H1 (cell line): ENCODE measurements around the gene SAFB2.

Experiments used
- GABPA ChIP-seq: IDR thresholded peaks from 2 replicates; pipeline ENCODE4 v1.6.1; 2011; ENCODE audit warnings: mild to moderate bottlenecking, low read length, moderate library complexity, borderline replicate concordance; ENCODE audit not compliant: insufficient read depth
- JUN ChIP-seq: IDR thresholded peaks from 2 replicates; pipeline ENCODE4 v1.6.1; 2011; ENCODE audit warnings: low read depth, mild to moderate bottlenecking, improper control_type of control experiment, low read length
- KDM1A ChIP-seq: fragments of 200-600, 300-600 bp; sonication (generic); IDR thresholded peaks from 2 replicates; pipeline ENCODE4 v1.7.1; 2016; ENCODE audit warnings: mild to moderate bottlenecking, low read length, borderline replicate concordance
- PHF8 ChIP-seq: fragments of 200-600 bp; sonication (generic); conservative IDR thresholded peaks from 2 replicates; pipeline ENCODE4 v1.7.1; 2012; ENCODE audit warnings: low read depth, mild to moderate bottlenecking, inconsistent platforms, low read length, moderate library complexity
- POLR2A ChIP-seq, 2 experiments: IDR thresholded peaks; 1 replicate in 1 of 2; 2 replicates in 1 of 2; pipeline ENCODE4 v1.6.1; 2011; ENCODE audit warnings: low read depth in 2 of 2, low read length in 2 of 2, mild to moderate bottlenecking in 2 of 2; ENCODE audit errors: control extremely low read depth in 1 of 2
- POLR2AphosphoS5 ChIP-seq: IDR thresholded peaks from 2 replicates; pipeline ENCODE4 v1.6.1; 2011; ENCODE audit warnings: low read depth, low read length
- TF ChIP-seq, protein P1 (sequence below), 3 experiments: IDR thresholded peaks; 1 replicate in 2 of 3; 2 replicates in 1 of 3; pipeline versions ENCODE4 v1.5.1 to v1.6.1; 2011; ENCODE audit warnings: low read length in 3 of 3, mild to moderate bottlenecking in 3 of 3, inconsistent platforms in 2 of 3, low read depth in 1 of 3, moderate library complexity in 1 of 3; ENCODE audit not compliant: insufficient read depth in 1 of 3; ENCODE audit errors: control extremely low read depth in 1 of 3

GRCh38 chr19:5600797-5601196 is 21.8 kb downstream of the SAFB2 start:
- no peak for TF ChIP-seq PHF8
- TF ChIP-seq, protein P1, sequence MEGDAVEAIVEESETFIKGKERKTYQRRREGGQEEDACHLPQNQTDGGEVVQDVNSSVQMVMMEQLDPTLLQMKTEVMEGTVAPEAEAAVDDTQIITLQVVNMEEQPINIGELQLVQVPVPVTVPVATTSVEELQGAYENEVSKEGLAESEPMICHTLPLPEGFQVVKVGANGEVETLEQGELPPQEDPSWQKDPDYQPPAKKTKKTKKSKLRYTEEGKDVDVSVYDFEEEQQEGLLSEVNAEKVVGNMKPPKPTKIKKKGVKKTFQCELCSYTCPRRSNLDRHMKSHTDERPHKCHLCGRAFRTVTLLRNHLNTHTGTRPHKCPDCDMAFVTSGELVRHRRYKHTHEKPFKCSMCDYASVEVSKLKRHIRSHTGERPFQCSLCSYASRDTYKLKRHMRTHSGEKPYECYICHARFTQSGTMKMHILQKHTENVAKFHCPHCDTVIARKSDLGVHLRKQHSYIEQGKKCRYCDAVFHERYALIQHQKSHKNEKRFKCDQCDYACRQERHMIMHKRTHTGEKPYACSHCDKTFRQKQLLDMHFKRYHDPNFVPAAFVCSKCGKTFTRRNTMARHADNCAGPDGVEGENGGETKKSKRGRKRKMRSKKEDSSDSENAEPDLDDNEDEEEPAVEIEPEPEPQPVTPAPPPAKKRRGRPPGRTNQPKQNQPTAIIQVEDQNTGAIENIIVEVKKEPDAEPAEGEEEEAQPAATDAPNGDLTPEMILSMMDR (IDR thresholded peaks at IDR 0.05; ENCODE audit: control extremely low read depth in 1 of 3, insufficient read depth in 1 of 3, low read depth in 1 of 3, low read length in 3 of 3) = no peak
- no peak for TF ChIP-seq POLR2A (IDR thresholded peaks at IDR 0.05; ENCODE audit: control extremely low read depth in 1 of 2, low read depth in 2 of 2, low read length in 2 of 2)
- TF ChIP-seq JUN = no peak
- TF ChIP-seq KDM1A = no peak
- no peak for TF ChIP-seq GABPA
- no peak for TF ChIP-seq POLR2AphosphoS5
